ENCODE results near the gene ZNF43.
"Not testable (repeated sequence)": the region's sequence is repeated elsewhere in the genome, so short reads cannot be mapped to it uniquely, and the experiment has no call there.

The ZNF43 gene

DNA sequence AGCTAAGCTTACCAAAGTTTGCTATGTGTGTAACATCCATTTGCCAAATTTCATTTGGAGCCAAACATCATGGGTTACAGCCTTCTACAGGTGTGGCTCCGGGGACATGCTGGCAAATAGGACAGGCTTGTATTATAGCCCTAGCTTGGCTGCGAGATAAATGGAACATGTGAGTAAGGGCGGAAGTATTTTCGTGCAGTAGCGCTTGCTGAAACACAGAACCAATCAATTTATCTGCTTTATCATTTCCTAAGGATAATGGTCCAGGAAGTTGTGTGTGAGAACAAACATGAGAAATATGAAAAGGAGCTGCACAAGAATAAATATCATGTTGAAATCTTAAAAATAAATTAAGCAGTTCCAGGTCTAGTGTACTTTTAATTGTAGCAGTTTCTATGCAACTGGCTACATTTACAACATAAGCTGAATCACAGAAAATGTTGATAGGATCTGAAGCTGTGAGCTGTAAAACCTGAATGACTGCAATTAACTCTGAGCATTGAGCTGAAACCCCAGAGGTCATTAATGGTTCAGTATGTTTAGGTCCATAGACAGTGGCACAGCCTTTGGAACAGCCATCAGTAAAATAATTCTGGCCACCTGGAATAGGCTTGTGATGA is 46.4 kb downstream of the ZNF43 start:
- DNase-seq, result no peak

DNA sequence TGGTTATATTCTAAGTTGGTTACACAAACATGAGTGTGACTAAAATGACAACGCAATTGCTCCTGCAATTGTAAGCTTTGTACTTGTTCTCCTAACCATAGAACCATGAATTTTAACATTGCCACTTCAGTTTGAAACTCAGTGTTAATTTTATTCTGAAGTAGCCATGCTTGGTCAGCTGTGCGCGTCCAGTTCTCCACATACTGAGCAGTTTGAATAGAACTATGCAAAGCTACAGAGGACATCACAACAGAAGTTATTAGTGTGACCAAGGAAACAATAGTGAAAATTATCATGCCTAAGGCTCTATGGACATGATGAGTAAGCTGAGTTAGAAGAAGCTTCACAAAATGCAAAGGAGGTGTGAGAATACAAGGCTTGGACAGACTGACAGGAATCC is 49.0 kb downstream of the ZNF43 start:
- no peak for DNase-seq

GRCh38 chr19:21775792-21776191 is 60.2 kb downstream of the ZNF43 start:
- DNase-seq, result not testable (repeated sequence)

DNA sequence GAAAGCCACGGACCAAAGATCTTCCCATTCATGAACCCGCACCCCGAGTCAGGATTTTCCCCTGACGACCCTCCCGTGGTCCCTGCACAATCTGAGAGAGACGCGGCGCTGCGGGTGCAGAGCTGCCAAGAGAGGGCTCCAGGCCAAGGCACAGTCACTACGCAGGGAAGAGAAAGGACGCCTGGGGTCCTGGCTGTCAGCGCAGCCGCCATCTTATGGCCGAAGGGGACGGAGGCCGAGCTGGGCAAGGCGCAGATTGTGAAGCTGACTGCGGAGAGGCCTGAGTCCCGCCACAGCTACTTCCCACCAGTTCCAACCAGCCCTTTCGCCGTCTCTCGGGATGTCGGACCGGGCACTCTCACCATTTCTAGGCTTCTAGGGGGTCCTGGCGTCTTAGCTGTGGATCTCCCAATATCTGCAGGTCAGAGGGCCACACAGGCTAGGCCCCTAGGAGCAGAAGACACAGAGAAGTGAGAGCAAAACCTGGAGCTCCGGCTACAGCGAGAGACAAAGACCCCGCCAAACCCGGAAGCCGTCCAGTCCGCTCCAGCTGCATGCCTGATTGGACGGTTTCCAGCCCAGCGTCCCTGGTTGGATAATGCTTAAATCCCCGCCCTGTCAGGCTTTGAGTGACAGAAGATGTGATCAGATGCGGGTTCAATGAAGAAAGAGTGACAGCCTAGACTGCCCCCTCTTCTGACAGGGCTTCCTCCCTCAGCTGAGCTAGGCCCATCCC is 68.7 kb downstream of the ZNF43 start, which contains the start of gene ZNF100:
Gene ZNF100 (minus strand): TSS at position 515 of the 736 bp plus-strand sequence. CDS start 150 bp downstream, at position 365.
- DNase-seq, result peak; percentile 89

DNA sequence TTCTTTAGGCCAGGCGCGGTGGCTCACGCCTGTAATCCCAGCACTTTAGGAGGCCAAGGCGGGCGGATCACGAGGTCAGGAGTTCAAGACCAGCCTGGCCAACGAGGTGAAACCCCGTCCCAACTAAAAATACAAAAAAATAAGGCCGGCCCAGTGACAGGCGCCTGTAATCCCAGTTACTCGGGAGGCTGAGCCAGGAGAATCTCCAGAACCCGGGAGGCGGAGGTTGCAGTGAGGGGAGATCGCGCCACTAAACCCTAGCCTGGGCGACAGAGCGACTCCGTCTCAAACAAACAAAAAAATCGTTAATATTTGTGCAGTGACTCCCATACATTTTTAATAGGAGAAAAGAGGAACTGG is 69.3 kb downstream of the ZNF43 start:
- peak; percentile 52 for DNase-seq

- DNase-seq, result no peak
Observed at GRCh38 chr19:21765151-21765550, 70.8 kb downstream of the ZNF43 start.

GRCh38 chr19:21761547-21761946 is 74.4 kb downstream of the ZNF43 start:
- DNase-seq, result not testable (repeated sequence)

DNA sequence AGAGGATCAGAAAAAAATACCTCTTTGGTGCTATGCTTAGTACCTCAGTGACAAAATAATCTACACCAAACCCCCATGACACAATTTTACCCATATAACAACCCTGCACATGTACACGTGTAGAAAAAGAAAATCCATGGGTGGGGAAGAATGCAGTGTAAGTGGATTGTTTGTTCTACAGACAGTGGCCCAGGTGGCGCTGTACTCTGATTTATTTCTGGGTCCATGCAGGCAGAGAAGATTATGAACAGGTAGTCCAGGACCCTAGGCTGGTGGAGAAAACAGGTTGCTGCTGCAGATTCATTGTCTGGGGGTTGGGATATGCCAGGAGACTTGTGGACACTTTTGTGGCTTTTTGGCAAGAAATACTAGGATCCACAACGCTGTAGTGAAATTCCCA is 77.7 kb downstream of the ZNF43 start:
- DNase-seq, result no peak

DNA sequence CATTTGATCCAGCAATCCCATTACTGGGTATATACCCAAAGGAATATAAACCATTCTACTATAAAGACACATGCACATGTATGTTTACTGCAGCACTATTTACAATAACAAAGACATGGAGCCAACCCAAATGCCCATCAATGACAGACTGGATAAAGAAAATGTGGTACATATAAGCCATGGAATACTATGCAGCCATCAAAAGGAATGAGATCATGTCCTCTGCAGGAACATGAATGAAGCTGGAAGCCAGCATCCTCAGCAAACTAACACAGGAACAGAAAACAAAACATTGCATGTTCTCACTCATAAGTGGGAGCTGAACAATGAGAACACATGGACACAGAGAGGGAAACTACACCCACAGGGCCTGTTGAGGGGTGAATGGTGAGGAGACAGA is 80.4 kb downstream of the ZNF43 start:
- not testable (repeated sequence) for DNase-seq
